NOMO-1 (cell line): Measurements from ENCODE around the gene SRP14.
"Not testable (repeated sequence)": the region's sequence is repeated elsewhere in the genome, so short reads cannot be mapped to it uniquely, and the experiment has no call there.

Source experiments
- DNase-seq, 2 experiments: peaks; one replicate each; lab custom pipeline; 2025; ENCODE audit not compliant: unreplicated experiment in 2 of 2; lab: John Stamatoyannopoulos, UW

SRP14 gene

GRCh38 chr15:40052604-40053003, 13.6 kb upstream of the SRP14 start:
- no peak for DNase-seq

- no peak for DNase-seq
Measured at GRCh38 chr15:40051616-40052415, 12.8 kb upstream of the SRP14 start.

DNA sequence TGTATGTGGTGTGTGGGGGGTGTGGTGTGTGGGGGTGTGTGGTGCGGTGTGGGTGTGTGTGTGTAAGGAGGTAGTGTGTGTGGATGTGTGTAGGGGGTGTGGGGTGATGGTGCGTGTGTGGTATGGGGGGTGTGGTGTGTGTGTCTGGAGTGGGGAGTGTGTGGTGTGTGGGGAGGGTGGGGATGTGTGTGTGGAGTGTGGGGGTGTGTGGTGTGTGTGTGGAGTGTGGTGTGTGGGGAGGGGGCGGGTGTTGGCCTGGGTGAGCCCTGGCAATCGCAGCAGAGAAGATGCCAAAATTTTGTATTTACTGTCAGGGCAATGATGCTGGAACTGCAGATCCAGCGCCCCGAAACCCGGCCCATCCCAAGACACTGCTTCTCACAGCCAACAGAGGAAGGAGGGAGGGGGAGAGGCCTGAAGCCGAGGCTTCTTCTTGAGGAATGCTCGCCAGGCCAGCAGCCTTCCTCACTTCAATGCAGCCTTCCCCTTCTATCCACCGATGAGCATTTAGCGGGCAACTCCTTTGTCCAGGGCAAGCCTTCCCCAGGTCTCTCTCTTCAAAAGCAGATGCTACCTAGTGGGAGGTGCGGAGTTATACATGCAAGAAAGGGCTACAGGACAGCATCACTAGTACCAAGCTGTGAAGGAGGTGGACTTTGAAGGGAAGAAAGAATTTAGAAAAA, 11.9 kb upstream of the SRP14 start:
- no peak for DNase-seq

- no peak for DNase-seq
Measured at GRCh38 chr15:40048926-40049475, 10.0 kb upstream of the SRP14 start.

DNA sequence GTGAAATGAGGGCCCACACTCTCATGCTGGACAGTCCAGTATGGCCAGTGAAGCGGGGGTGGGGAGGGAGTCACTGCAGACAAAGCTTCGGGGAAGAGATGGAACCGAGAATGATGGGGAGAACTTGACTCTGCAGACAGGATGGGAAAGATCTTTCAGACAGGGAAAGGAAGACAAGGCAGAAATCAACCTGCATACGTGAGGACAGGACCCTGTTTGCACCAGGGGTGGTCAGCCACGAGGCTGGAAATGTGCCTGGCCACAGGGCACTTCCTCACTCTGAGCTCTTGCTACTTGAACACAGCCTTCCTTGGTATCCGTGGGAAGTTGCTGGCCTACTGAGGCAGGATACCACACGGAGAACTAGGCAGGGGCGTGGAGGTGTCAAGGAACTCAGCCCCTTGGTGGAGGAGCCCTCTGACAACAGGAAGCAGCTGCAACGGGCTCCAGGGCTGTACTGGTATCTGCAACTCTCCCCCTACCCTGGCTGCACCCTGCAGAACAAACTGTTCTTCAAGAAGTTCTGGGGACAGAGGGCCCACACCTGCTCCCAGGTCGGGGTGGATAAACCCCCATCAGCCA, 9.3 kb upstream of the SRP14 start:
- DNase-seq: no peak

- DNase-seq: peak; percentile 65 to 68
Measured at GRCh38 chr15:40047415-40048210, 8.6 kb upstream of the SRP14 start.

DNA sequence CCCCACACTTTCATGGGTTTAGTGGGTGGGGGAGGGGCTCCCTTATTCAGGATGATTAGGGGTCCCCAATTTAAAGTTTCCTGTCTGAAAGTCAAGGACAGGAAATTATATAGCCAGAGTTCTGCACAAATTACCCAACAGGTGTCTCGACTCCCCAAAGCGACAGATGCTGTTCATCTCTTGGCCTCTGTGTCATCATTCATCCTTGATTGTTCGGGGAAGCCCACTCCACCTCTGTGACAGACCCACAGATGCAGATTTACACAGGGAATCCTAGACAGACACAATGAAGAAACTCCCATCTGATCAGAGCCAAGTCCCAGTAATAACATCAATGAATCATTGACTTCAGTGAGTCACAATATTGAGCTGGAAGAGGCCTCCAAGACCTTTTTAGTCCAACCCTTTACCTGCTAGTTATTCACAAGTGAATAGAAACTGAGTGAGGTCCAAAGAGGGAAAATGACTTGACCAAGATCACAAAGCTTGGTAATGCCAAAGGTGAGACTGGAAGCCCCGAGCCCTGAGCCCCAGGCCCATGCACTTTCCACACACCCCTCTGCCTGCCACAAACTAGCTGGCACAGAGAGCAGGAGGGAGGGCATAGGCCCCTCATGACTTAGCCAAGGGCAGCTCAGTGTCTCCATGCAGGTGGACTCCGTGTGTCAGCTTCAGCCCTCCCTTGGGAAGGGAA, 7.9 kb upstream of the SRP14 start:
- DNase-seq: no peak

GRCh38 chr15:40045572-40046217, 6.7 kb upstream of the SRP14 start:
- no peak for DNase-seq

DNA sequence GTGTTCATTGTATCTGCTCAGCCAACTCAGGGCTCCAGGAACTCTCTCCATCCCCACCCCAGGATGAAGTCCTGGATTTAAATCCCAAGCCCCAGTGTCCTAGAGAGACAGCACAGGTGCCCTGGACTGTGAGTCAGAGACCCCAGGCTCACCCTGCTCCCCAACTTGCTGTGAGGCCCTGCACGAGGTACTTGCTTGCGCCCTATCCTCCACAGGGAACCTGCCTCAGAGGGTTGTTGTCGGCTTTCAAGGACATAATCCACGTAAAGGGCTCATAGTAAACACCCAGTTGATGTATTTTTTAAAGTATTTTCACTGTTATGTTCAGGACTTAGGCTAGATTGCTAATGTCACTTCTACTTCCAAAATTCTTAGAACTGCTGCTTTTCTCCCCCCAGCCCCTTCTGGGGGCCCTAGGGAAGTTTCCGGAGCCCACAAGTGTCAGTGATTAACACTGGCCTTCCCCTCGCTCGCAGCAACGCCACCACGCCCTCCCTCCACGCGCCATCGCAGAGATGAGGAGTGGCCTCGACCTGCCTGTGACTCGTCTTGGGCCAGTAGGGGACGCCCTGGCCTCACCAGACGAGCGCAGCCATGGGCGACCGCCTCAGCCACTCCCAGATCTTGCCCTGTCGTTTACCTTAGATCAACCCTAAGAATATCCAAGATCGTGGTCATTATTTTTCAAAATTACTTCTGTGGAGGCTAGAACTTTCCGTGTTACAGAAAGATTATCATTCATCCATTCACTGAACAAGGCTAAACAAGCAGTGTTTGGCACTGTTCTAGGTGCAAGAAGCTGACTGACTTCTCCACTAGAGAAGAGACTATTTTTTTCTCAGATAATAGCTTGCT, 6.0 kb upstream of the SRP14 start:
- peak; percentile 76 to 83 for DNase-seq

- DNase-seq: no peak
Measured at GRCh38 chr15:40043927-40044716, 5.1 kb upstream of the SRP14 start.

GRCh38 chr15:40042791-40043320, 3.9 kb upstream of the SRP14 start:
- no peak for DNase-seq

DNA sequence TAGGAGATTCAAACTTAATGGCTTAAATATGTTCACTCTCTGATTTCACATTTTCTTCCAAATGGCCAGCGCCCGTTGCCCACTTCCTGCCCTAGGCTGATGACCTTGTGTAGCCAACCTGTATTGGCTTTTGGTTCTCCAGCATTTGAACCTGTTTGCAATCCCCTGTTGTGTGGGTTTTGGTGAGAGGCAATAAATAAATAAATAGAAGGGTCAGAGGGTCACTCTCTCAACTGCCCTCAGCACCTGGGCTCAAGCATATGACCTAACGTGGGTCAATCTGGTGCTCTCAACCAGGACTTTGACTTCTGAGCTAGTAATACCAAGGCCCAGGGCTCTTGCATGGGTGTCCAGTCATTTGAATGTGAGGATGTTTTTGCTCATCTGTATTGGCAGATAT, 1.8 kb upstream of the SRP14 start:
- DNase-seq: no peak

GRCh38 chr15:40040293-40040635, 1.3 kb upstream of the SRP14 start:
- no peak for DNase-seq

GRCh38 chr15:40038275-40038637, 725 bp downstream of the SRP14 start:
- DNase-seq: no peak

DNA sequence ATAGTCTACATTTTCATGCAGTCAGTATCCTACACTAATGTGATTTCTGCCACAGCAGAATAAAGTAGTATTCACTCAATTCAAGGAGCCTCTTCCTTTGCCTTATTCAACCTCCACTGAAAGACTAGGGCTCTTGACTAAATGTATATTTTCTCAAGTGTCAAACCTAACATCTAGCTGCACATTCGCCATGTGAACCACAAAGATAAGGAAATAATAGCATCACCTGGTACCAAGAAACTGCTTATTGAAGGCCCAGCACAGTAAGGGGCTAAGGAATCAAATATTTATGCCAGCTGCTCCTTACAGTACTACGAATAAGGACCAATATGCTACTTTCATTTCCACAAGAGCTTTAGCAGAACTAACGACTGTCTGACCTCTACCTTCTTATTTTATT, 1.3 kb downstream of the SRP14 start:
- no peak for DNase-seq

- not testable (repeated sequence) for DNase-seq
Measured at GRCh38 chr15:40035182-40035581, 3.8 kb downstream of the SRP14 start.

- no peak for DNase-seq
Measured at GRCh38 chr15:40034186-40034946, 4.6 kb downstream of the SRP14 start.
